Activated CD4-positive, CD25-positive, alpha-beta regulatory T cell treated with anti-CD3 and anti-CD28 coated beads, Interleukin-2, amount 50 U/mL, for 72 hours (primary cell): ENCODE data around the gene GET4.
"Not testable (repeated sequence)": the region's sequence is repeated elsewhere in the genome, so short reads cannot be mapped to it uniquely, and the experiment has no call there.

Source experiments
- DNase-seq: peaks from one replicate; pipeline ENCODE4 v3.0.0; 2021

The GET4 gene

GRCh38 chr7:846958-847650, 29.2 kb upstream of the GET4 start:
- DNase-seq = not testable (repeated sequence)

DNA sequence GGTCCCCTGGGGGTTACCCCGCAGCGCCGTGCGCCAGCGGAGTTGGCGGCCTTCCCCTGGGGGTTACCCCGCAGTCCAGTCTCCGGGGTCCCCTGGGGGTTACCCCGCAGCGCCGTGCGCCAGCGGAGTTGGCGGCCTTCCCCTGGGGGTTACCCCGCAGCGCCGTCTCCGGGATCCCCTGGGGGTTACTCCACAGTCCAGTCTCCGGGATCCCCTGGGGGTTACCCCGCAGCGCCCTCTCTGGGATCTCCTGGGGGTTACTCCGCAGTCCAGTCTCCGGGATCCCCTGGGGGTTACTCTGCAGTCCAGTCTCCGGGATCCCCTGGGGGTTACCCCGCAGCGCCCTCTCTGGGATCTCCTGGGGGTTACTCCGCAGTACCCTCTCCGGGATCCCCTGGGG, 28.6 kb upstream of the GET4 start:
- not testable (repeated sequence) for DNase-seq

DNA sequence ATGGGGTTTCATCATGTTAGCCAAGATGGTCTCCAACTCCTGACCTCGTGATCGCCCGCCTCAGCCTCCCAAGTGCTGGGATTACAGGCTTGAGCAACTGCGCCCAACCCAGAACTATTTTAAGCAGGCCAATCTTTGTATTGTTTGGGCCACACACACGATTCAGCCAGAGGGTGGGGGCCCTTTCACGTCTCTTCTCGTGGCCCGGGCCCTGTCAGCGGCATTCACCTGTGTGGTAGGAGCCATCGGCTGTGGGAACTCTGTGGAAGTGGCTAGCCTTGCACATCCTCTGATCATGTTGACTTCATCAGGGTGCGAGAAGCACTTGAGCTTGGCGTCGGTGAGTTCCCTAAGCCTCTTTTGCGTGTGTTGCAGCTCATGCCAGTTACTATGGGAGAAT, 27.2 kb upstream of the GET4 start:
- no peak for DNase-seq

DNA sequence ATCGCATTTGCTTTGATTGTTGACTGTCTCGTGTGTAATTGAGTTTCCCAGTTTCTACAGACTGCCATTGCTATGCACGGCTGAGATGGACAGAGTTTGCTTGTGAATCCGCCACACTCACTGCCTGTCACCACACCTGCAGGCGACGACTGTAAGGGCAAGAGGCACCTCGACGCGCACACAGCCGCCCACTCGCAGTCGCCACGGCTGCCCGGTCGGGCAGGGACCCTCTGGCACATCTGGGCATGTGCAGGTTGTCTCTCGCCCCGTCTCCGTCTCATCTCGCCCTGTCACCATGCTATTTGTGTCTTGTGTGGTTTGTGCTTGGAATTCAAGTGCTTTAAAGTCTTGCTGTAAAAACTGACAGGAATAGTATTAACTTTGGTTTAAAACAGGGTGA, 26.6 kb upstream of the GET4 start:
- DNase-seq = no peak

- no peak for DNase-seq
Measured at GRCh38 chr7:851204-851603, 25.1 kb upstream of the GET4 start.

DNA sequence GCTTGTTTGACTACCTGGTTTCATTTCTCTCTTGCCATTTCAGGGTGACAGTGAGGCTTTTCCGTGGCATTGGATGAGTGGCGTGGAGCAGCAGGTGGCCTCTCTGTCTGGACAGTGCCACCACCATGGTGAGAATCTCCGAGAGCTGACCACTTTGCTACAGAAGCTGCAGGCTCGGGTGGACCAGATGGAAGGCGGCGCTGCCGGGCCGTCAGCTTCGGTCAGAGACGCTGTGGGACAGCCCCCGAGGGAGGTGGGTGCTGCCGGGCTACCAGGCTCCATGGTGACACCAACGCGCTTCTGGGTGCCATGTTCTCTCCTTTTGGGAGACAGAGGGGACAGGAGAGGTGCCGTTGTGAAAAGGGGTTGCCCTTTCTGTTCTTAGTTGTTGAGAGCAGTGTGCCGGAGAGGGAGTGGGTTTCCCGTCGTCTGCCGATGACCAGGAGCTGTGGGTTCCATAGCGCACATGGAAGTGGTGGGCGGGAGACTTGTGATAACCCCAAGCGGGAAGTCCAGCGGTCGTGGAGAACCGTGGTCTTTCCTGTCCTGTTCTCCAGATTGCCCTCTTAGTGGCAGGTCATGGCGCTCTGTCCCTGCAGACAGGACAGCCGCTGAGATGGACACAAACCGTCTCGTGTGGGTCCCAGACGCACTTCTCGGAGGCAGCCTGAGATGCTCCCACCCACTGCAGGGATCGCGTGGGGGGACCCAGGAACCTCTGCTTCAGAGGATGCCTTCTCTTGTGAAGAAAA, 22.8 kb upstream of the GET4 start:
- no peak for DNase-seq

GRCh38 chr7:854118-854775, 22.1 kb upstream of the GET4 start:
- DNase-seq = no peak

DNA sequence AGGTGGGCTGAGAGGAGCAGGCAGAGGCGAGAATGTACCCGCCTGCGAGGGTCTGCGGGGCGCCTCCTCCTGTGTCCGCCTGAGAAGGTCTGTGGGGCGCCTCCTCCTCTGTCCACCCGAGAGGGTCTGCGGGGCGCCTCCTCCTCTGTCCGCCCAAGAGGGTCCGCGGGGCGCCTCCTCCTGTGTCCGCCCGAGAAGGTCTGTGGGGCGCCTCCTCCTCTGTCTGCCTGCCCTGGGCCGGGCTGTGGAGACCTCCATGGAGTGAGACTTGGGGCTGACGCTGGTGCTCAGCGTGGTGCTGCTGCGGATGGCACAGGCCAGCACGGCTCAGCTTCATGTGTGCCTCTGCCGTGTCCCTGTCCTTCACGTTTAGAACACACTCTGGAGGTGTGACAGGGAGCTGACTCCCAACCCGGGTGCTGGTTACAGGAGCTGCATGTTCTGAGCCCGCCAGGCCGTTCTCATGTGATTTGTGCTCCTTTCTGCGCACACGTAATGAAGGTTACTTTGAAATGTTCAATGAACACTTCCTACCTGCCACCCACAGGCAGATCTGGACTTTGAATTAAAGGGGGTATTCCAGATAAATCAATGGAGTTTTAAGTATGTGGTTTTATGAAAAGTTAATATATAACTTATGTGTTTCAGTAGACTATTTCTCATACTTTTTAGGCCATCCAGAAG, 20.5 kb upstream of the GET4 start:
- no peak for DNase-seq

- no peak for DNase-seq
Measured at GRCh38 chr7:856444-857095, 19.8 kb upstream of the GET4 start.

DNA sequence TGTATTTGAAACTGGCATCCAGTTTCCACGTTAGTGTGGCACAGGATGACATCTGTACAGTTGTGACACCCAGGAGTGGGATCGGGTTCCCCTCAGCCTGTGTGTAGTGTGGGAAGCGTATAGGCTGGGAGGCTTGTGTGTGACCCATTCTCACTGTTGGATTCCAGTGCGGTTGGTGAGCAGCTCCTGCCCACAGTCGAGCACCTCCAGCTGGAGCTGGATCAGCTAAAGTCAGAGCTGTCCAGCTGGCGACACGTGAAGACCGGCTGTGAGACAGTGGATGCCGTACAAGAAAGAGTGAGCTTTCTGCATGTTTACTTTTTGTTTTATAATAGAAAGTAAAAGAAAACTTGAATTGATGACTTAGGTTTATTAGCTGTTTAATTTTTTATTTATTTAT, 18.7 kb upstream of the GET4 start:
- no peak for DNase-seq

DNA sequence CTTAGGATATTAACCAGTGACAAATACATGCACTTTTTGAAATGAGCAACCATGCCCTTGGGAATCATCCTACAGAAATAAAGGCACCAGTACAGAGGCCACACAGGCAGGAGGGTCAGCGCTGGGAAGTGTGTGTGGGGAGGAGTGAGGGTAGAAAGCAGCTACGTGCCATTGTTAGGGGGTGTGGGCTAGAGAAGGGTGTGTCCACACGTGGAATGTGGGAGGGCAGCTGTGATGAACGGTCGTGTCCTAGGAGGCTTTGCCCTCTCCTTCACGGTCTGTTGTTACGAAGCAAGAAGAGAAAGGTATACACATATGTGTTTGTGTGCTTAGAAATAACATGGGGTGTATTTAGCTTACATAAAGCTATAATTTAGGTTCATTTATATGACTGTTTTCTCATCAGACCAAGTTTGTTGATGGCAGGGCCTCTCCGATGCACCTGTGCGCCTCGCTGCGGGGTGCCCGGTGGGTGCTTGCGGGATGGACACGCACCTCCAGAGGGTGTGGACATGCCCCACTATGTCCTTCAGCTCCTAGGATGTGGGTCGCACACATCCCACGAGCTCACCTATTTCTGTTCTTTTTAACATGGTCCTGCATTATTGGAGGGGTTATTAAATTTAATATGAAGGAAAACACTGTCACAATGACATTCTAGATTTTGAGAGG, 16.9 kb upstream of the GET4 start:
- DNase-seq = no peak

GRCh38 chr7:860149-860548, 16.2 kb upstream of the GET4 start:
- DNase-seq = no peak

DNA sequence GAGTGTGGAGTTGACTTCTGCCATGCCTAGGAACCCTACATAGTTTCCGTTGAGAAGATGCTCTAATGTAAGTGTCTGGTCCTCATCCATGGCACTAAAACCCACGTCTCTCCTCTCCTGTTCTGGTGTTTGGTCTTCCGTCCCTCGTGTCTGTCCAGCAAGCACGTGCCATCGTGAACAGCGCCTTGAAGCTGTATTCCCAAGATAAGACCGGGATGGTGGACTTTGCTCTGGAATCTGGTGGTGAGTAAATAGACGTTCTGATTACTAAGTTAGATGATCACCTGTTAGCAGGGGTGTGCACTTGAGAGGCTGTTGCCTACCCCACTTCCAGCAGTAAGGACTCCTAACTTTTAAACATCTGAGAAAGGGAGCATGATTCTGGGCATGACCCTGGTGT, 15.1 kb upstream of the GET4 start:
- DNase-seq = no peak

GRCh38 chr7:862157-862556, 14.2 kb upstream of the GET4 start:
- no peak for DNase-seq

GRCh38 chr7:863106-863505, 13.2 kb upstream of the GET4 start:
- no peak for DNase-seq

GRCh38 chr7:865921-866320, 10.4 kb upstream of the GET4 start:
- DNase-seq = no peak

DNA sequence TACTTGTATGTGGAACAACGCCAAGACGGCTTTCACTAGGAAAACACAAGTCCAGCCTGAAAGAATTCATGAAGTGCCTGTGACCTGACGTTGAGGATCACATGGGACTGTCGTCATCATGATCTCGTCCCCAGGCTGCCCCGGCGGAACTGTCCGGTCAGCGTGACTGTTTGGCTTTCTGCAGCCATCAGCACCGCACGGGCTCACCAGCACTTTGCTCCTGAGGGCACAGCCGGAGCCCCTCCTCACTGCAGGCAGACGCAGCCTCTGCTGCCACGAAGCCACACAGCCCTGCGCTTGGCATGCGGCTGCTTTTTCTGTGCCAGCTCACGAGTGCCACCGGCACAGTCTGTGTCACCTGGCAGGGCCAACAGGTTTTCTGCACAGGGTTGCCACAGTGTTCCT, 9.4 kb upstream of the GET4 start:
- DNase-seq = no peak

DNA sequence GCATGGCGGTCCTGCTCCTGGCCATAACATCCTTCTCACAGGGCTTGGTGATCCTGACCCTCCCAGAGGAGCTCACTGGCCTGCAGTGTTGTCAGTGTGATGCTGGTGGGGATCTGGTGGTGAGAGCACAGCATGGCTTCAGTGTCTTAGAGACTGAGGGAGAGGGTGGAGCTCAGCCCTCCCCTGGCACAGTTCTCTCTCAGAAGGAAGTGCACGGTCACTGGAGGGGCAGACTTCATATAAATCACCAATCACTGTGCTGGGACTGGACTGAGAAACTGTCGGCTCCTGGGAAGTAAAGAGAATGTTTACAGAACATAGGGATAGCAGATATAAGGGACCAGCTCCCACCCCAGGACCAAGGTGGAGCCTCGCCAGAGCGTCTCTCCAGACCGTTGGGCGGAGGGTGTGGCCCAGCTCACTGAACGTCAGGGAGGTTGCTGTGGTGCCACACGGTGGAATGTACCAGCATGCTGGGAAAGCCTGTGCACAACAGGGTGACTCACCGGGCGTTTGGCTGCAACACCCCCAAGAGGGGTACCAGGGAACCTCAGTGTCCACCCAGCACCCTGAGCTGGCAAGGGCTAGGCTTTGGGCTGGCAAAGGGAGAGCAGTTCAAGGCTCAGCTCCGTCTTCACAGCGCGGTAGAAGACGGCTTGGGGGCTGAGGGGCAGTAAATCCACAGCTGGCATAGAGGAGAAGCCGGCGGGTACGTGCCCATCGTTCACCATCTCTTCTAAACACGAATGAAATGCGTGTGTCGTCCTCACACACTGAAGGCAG, 8.8 kb upstream of the GET4 start:
- no peak for DNase-seq

DNA sequence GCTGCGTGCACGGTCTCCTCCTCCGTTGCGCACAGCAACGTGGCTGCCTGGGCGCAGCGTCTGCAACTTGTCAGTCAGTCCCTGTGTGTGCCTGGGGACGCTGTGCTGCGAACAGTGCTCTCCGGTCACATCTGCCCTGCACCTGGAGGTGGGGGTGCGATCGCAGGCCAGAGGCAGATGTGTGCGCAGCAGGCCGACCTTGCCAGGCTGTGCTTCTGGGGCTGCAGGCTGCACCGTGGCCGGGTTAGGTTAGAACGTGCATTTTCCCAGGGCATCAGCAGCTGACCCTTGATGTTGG, 8.2 kb upstream of the GET4 start:
- DNase-seq = no peak

GRCh38 chr7:869348-869747, 7.0 kb upstream of the GET4 start:
- DNase-seq = no peak

DNA sequence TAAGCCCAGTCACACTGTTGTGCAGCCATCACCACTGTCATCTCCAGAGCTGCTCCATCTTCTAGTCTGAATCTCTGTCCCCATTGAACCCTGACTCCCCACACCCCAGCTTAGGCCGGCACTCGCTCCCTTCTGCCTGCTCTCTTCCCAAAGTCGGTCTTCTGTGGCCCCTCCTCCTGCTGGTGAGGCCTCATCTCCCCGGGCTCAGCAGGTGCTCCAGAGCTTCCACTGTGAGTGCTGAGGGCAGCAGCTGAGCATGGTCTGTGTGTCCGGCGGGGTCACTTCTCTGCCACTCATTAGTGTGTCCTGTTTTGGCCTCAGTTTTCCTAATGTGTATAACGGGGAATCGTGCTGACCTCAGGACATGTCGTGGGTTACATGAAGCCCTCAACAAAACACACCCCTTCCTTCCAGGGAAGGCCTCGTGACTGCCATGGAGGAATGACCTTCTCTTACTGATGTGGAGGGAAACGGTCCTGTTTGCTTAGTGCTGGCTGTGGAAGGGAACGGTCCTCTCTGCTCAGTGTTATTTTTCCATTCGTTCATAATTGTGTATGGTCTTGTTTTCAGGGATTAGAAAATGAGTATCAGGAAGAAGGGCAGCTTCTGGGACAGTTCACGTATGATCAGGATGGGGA, 4.3 kb upstream of the GET4 start:
- no peak for DNase-seq
